ENCODE measurements around the gene ATXN1.

The ATXN1 gene

DNA sequence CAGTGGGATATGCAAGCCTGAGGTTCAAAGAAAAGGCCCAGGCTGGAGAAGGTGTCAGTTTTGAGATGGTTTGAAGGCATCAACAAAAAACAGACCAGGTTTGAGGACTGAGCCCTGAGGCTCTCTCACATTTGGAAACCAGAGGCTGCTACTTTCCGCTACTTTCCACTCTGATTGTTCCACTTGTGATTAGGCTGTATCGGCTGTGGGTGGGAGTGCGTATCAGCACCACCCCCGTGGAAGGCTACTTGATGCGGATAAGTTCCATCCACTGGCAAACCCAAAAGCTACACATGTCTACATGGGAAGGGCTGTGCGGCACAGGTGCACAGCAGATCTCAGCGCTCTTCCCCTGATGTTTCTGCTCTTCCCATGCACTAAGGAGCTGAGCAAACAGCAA, 324.2 kb downstream of the ATXN1 start:
- no peak for DNase-seq (ENCODE audit: low read depth)

DNA sequence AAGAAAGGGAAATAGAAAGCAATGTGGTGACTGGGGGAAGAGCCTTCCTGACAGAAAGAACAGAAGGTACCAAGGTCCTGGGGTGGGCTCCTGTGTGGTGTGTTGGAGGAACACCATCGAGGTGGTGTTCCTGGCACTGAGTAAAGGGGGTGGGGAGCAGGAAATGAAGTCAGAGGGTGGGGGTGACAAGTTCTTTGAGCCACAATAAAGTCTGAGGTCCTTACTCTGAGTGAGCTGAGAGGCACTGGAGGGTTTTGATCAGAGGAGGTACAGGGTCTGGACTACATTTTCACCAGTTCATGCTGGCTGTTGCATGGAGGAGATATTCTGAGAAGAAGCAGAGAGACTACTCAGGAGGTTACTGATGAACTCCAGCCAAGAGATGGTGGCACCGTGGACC, 324.7 kb downstream of the ATXN1 start:
- peak; percentile 13 for DNase-seq (ENCODE audit: low read depth)

DNA sequence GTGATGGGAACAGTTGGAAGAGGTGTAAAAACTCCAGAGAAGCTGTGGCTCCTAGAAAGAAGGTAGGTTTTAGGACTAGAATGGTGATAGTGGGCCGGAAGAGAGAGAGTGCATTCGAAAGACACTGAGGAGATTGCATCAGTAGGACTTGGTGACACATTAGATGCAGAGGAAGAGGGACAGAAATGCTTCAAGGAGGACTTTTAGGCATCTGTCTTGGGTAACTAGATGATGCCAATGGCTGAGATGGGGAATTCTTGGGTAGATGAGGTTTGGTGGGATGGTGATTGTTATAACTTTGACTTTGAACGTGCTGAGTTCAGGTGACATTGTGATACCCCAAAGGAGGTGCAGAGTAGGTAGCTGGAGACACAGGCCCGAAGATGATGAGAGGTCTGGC, 326.4 kb downstream of the ATXN1 start:
- DNase-seq (ENCODE audit: low read depth), result no peak

DNA sequence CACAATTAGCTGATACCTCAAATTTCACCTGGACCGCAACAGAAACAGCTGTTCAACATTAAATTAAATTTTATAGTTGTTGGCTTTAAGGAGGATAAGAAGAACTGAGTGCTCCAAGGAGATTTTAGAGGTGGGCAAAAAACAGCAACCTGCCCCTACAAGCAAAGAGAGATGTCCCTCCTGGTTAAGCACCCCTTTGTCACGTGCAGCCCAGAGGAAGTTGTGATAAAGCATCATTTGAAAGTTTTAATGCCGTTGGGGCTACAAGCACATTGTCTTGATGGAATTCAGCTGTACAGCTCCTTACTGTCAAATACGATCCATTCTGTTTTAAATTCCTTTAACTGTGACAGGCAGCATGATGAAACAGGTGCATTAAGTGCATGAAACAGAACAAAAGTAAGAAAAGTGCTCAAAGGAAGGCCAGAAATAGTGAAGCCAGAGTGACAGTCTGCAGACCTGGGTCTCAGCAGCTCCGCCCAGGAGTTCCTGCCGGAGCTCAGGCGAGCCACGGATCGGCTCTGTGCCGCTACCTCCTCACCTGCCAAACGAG, 327.8 kb downstream of the ATXN1 start:
- no peak for DNase-seq (ENCODE audit: low read depth)

DNA sequence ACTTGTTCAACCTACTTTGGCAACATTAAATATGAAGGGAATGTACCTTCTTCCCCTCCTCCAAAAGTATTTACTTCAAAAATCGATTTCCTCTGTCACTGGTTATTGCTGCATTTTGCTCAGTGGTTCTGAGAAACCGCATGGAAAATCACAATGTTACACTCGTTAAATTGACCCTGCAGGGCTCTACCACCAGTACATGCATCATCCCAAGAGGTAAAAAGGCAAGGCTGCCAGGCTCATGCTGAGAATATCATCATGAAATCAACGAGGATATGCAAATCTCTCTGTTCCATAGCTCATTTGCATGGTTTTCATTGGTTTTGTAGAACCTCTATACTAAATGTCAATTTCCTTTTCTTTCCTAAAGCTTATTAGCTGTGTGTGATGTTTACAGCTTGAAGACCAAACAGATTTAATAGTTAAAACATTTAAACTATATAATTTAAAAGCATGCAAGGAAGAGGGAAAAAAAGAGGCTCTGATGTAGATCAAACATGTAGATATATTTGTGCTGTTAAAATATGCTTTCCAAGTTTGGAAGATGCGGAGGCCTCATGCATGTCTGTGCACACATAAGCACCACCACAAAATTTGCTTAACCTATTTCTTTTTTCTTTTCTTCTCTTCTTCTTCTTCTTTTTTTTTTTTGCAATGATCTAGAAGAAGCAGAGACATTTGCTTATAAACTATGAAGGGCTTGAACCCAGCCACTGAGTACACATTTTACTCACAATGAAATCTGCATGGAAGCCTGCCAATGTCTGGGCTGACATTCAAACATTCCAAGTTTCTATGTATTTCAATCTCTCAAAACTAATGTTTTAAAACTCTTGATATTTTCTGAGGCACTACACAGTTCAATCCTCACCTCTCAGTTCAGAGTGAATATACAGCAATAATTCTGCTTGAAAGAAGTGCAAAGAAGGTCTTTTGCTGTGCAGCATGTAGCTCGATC, 328.9 kb downstream of the ATXN1 start:
- DNase-seq (ENCODE audit: low read depth), result no peak

DNA sequence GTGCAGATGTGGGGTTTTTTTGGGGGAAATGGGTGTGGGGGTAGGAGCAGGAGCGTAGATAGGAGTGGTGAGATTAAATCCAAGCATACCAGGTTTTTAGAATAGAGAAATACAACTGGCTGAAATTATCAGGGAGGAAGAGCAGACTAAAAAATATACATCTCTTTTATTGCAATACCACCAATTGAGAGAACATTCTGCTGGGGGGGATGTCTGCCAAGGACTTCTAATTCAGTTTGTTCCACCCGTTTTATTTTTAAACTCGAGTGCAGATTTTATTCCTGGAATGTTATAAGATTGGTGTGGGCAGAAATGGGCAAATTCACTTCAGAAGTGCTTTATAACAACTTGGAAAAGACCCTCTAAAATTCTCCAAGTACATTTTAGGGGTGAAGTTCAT, 330.2 kb downstream of the ATXN1 start:
- DNase-seq (ENCODE audit: low read depth), result no peak

DNA sequence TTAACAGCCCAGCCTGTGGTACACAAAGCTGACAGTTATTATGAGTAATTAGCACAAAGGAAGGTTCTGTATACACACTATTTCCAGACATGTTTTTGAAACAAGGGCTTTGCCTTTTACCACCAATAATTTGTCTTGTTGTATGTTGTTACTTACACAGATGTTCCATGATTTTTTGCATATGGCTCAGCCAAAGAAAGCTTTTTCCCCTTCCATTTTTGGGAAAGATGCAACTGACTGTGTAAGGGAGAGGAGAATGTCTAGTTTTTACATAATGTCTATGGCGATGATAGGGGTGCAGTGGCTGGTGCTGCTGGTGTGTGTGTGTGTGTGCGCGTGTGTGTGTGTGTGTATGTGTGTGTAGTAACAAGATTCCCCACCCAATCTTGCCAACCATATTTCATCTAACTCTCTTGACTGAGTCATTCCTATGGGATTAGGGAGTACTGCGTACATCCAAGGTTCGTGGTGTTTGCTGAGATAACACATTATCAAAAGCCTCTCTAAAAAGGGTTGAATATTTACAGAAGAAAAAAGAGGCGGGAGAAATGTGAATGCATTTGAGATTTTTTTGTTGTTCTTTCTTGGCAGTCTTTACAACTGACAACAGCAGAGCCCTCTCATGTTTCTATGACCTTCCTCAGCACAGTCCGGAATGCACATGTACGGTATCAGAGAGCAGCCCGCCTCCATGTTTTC, 330.7 kb downstream of the ATXN1 start:
- DNase-seq (ENCODE audit: low read depth), result no peak

DNA sequence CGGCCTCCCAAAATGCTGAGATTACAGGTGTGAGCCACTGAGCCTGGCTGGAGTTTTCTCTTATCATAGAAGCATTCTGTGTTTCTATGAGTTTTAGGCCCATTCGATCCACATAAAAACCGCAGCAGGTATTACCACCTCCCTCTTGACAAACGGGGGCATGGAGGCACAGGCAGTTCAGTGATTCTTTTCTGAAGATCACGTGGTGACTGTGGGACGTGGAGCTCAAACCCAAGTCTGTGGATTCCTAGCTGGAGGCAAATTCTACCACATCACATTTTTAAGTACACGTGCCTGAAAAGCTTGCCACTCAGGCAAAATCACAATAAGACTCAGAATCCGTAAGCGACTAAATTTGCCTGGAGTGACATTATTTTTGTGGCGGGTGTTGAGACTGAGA, 331.6 kb downstream of the ATXN1 start:
- DNase-seq (ENCODE audit: low read depth), result no peak

DNA sequence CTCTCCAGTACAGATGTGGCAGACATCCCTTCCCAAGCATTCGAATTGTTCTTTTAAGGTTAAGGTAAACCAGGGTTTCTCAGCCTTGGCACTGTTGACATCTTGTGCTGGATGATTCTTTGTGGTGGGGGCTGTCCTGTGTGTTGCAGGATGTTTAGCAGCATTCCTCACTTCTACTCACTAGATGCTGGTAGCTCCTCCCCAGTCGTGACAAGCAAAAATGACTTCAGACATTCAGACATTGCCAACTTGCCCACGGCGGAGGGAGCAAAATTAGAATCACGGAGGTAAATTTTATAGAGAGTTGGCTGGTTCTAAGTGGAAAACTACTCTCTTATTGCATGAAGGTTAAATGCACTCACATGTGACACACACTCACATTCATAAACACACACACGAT, 334.1 kb downstream of the ATXN1 start:
- DNase-seq (ENCODE audit: low read depth), result no peak

DNA sequence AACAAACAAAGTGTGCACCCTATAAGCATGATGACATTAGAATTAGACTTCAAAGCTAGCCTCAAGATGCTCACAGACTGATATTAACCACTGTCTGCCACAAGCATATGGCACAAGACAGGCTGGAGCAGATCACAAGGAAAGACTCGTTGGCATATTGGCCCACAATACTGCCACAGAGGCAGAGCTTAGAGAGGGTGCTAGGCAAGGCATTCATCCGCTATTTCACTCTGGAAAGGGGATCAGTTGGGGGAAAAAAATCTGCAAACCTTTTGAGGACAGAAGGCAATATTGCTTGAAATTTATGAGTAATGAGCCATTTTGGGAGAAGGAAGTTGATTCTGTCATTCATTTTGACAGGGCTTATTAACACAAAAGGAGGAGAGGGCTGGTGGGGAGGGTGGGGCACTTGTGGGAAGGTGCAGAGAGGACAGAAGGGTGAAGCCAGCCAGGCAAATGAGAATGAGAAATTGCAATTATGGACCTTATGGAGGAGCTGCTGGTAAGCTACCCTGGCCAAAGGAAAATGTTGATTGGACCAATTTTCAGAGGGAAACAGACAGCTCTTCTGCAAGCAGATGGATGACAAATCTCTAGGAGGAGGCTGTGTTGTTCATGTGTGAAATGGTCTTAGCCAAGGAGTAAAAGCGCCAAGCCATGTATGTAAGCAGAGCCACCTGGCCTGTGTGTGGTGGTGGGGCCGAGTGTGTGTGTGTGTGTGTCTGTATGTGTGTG, 335.2 kb downstream of the ATXN1 start:
- no peak for DNase-seq (ENCODE audit: low read depth)

DNA sequence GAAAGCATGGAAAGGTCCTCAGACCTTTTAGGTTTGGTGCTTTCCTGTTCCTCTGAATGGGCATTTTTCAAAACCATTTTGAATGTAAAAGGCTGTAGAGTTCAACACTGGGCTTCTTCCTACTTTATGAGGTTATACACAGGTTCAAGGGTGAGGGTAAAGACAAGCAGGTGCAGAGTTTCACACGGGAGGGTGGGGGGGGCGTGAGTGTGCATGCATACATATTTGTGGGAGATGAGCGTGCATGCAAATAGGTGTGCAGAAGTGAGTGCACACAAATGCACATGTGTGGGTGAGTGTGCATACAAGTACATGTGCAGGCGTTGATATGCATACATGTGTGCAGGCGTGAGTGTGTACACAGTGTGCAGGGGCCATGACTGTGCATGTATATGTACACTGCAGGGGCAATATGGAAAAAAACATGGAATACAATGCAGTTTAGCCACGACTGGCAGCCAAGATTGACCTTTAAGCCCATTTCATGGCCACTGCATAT, 339.7 kb downstream of the ATXN1 start:
- no peak for DNase-seq (ENCODE audit: low read depth)

DNA sequence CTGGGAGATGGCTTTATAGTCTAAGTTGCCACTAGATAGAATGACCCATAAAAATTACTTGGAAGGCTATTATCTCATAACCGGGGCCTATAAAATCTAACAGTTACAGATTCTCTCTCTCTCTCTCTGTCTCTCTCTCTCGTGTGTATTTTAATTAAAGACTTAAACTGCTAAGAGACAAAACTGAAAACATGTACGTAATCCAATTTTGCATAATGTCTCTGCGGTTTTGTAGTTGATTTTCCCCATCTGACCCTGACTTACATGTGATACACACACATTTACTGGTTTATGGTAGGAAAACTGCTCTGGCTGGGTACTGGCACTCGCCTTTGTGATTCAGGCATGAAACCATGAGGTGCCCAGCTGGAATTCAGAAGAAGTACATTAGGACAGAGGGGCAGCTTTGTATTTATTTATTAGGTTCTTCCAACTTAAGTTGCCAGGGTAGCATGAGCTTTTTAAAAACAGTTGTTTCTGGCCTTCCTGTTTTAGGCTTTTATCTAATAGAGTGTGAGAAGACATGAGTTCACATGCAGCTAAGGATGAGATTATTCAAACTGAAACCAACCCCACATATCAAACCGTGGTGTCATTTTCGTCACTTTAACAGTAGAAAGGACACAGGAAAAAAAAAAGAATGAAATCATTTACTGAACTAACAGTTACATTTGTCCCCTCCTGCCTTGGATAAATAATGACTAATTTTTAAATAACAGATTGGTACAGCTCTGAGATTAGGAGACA, 340.4 kb downstream of the ATXN1 start:
- DNase-seq (ENCODE audit: low read depth), result peak; percentile 38

DNA sequence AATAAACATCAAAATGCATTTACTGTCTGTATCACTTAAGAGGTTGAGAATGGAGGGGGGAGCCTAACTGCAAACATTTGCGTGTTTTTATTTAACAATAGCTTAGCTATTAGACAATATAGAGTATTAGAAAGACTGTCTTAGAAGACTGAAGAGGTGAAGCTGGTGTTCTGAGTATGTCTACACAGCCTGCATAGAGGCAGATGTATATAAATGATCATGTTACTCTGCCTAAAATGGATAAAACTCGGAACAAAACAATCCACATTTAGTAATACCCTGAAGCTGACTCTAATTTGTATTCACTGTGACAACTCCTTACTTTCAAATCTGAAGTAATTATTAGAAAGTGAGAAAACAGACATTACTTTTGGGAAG, 340.9 kb downstream of the ATXN1 start:
- no peak for DNase-seq (ENCODE audit: low read depth)

DNA sequence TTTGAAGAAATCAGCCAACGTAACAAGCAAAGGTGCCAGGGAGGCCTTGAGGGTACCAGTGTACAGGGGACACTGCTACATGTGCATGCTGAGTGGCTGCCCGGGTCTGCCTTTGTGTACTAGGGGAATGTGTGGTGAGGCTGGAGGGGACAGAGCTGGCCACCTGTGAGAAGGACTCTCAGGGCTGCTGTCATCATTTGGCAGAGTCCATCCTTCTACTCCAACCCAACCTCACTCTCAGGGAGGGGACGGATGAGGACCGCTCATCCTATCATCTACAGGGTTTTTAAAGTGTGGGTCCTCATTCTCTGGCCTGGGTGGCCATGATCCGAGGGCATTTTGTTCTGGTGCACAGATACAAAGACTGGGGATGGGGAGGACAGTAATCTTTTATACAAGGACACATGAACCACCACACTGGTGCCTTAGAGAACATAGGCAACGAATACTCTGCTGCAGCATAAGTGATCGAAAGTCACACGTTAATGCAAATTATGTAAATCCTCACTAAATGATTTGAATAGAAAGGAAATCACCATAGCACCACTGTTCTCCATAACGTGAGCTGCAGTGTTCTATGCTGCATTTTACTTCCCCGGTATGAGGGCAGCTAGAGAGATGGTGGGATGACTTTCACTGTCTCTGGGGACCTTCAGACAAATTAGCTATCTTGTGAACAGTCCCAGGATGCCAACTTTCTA, 341.5 kb downstream of the ATXN1 start:
- no peak for DNase-seq (ENCODE audit: low read depth)

DNA sequence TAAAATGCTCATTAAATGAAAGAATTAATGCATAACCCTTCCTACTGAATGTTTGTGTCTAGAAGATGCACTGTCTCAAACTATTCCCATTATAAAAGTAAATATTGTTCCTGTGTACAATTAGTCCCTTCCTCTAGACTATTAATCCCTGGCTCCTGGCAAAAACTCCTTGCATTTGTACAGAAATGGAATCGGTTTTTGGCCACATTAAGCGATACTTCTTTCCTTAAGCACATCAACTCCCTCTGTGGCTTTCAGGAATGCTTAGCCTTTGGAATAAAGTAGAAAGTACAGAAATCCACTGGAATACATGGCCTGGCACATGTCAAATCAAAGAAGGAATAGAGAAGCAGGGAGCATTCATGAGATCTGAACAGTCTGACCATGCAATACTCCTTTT, 343.1 kb downstream of the ATXN1 start:
- DNase-seq (ENCODE audit: low read depth), result no peak

DNA sequence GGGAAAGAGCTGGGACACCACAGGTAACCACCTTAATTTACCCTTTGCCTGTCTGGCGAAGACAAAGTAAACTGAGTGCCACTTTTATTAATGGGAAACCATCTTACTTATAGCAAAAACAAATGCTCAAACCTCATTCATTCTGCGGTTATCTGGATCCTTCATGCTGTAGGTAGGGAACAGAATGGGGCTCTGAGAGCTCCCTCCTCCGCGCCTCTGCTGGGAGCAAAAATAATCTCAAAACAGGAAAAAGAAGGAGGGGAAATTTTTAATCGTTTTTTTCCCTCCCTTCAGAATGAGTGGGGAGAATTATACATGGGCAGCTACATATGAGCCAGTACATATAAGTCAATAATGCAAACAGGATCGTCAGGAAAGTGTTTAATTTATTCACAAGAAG, 345.6 kb downstream of the ATXN1 start:
- no peak for DNase-seq (ENCODE audit: low read depth)

DNA sequence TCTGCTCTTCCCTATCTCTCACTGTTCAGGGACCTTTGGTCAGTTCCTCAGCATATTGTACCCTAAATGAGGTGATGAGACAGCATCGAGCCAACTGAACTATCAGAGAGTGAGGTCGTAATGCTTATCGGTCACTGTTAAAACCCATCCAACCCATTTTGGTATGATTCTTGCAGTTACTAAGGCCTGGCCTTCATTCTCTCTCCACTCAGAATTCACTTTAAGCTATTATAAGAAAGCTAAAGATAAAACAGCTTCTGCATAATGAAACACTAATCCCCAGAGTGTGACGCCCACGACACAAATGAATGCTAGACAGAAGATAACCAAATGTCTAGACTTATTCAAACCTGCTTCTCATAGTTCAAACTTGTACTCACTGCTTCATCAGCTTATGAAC, 347.1 kb downstream of the ATXN1 start:
- DNase-seq (ENCODE audit: low read depth), result no peak

DNA sequence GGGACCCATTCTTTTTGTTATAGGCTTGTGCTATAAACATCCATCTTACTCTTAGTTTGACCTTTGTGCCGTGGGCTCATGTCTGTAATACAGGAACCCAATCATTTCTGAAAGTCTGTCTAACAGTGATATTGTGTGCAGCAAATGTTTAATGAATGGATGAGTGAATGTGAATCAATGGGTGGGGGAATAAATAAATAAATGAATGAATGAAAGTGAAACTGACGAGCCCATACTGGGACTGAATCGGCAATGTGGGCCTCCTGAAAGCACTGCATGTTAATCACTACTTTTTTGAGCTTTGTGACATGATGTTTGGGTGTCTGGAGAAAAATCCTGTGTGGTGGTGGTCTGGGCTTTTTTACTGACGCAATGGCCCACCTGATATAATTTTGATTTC, 347.9 kb downstream of the ATXN1 start:
- peak; percentile 29 for DNase-seq (ENCODE audit: low read depth)

DNA sequence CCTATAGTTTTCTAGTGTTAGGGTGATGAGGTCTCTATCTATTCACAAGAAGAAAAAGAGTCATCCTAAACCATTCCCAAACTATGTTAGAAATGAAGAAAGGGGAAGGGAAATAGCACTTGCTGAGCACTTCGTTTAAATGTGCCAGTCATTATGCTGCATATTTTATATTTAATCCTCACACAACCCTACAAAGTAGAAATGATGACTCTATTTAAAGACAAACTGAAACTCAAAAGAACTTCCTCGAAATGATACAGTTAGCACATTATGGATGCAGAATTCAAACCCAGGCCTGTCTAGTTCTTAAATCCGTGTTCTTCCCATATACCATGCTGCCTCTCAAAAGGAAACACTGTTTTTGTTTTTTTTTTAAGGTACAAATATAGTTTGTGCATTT, 348.3 kb downstream of the ATXN1 start:
- no peak for DNase-seq (ENCODE audit: low read depth)

DNA sequence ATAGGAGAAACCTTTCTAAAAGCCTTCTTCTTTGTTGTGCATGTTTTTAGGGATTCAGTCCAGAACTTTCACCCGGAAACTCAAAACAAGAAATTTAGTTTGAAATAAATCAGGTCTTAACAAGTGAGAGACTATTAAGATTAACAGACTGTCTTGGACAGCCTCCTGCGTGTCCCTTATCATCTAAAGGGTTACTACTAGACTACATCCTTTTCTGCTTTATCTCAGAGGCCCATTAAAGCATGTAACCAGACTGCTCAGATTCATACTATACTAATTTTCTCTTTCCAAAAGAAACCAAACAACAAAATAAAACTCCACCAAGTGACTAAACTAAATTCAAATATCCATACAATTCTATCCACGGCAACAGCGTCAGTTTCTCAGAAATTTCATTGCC, 349.1 kb downstream of the ATXN1 start:
- no peak for DNase-seq (ENCODE audit: low read depth)
